ENCODE results near the gene RNF43. TPM values are rescaled to one million over a fixed set of nuclear protein-coding genes. Genes with fewer than 3 reads are reported as not detected.

Gene RNF43
- total RNA-seq, 1 experiment from 2014 or later, result 0.42 TPM

- H2BK120ac ChIP-seq (ENCODE audit: low read depth, low read length, poor library complexity, severe bottlenecking), result no peak overlapping the region
- no peak overlapping the region for H3K4me2 ChIP-seq (ENCODE audit: insufficient read depth, insufficient read length, low read length)
- no peaks in the 10 kb centered on the region for H3K23me2 ChIP-seq (ENCODE audit: insufficient read length, low read depth, low read length, poor library complexity, severe bottlenecking)
- no peak overlapping the region for H2BK20ac ChIP-seq (ENCODE audit: low read depth, low read length, poor library complexity, severe bottlenecking)
- H3K4me1 ChIP-seq (ENCODE audit: insufficient read depth, low read length), result peaks cover 9% of the 10 kb centered on the region
- no peak overlapping the region for H3K4me3 Mint-ChIP-seq
- H3K9me3 ChIP-seq (ENCODE audit: control insufficient read depth, low read depth, low read length), result no peaks in the 10 kb centered on the region
- no peak overlapping the region for H2AFZ ChIP-seq (ENCODE audit: low read length)
- no peaks in the 10 kb centered on the region for H3K79me2 ChIP-seq (ENCODE audit: insufficient read depth, low read length)
- H4K5ac ChIP-seq (ENCODE audit: insufficient read length, low read depth, low read length), result no peak overlapping the region
- no CpG with 5 or more reads among the region's 1 CpG for WGBS (ENCODE audit: extremely low coverage, insufficient read length, low lambda C conversion rate)
- no peak overlapping the region for H3K27ac ChIP-seq (ENCODE audit: insufficient read length, low read depth, low read length)
- H3K4ac ChIP-seq (ENCODE audit: low read depth, low read length), result no peak overlapping the region
- peaks cover 8% of the 10 kb centered on the region for H3K27me3 Mint-ChIP-seq (ENCODE audit: low read depth)
- H3K27me3 ChIP-seq (ENCODE audit: insufficient read depth, low read length), result no peaks in the 10 kb centered on the region
- H4K20me1 ChIP-seq (ENCODE audit: control insufficient read depth, insufficient read depth, insufficient read length), result no peaks in the 10 kb centered on the region
- H2BK15ac ChIP-seq (ENCODE audit: low read depth, low read length), result no peak overlapping the region
- no peak for DNase-seq
- TF ChIP-seq CTCF (conservative IDR thresholded peaks at IDR 0.05), result no peak
- H3K9me3 Mint-ChIP-seq, result no peaks in the 10 kb centered on the region
- no peak overlapping the region for H2BK5ac ChIP-seq (ENCODE audit: insufficient read length, low read length)
- H3K36me3 Mint-ChIP-seq (ENCODE audit: insufficient read depth in 1 of 3, low read depth in 3 of 3), result no peaks in the 10 kb centered on the region
- no peak overlapping the region for H2BK12ac ChIP-seq (ENCODE audit: insufficient read length, low read depth, low read length)
- no peaks in the 10 kb centered on the region for H3K79me1 ChIP-seq (ENCODE audit: insufficient read depth, low read depth, low read length, poor library complexity, severe bottlenecking)
- no peak overlapping the region for H3K9ac ChIP-seq (ENCODE audit: extremely low read depth, insufficient read length, low read length)
- H2AK5ac ChIP-seq (ENCODE audit: insufficient read length, low read length), result no peak overlapping the region
- no peak overlapping the region for H4K8ac ChIP-seq (replicated peaks; ENCODE audit: insufficient read length, low read depth, low read length)
- H3K14ac ChIP-seq (ENCODE audit: insufficient read depth, low read length), result no peak overlapping the region
- H3K18ac ChIP-seq (ENCODE audit: insufficient read length, low read depth, low read length), result no peak overlapping the region
- no peak overlapping the region for H3K23ac ChIP-seq (ENCODE audit: insufficient read length, low read depth, low read length)
- H3K27ac Mint-ChIP-seq, result no peak overlapping the region
- no peak overlapping the region for H4K91ac ChIP-seq (ENCODE audit: insufficient read length, low read depth, low read length)
- H3K56ac ChIP-seq (ENCODE audit: insufficient read length, low read depth, low read length), result no peak overlapping the region
- no peak overlapping the region for H3T11ph ChIP-seq (ENCODE audit: low read length)
- H3K4me1 Mint-ChIP-seq, result peaks cover 29 to 32% of the 10 kb centered on the region in 2 experiments
These were observed 29.5 kb downstream of the RNF43 start for GRCh38 chr17:58387834-58388233.
